ENCODE measurements around the gene CENPP.

- TF ChIP-seq RAD21 (IDR thresholded peaks at IDR 0.05; ENCODE audit: low read depth) (no peak), EGR1 (IDR thresholded peaks at IDR 0.05) (no peak), MAX (IDR thresholded peaks at IDR 0.05) (no peak), NFIC (IDR thresholded peaks at IDR 0.05) (no peak), CREB1 (IDR thresholded peaks at IDR 0.05; ENCODE audit: low read depth) (no peak), REST (IDR thresholded peaks at IDR 0.05; ENCODE audit: low read depth) (no peak), YY1 (IDR thresholded peaks at IDR 0.05; ENCODE audit: low read depth) (no peak), FOXM1 (IDR thresholded peaks at IDR 0.05; ENCODE audit: borderline replicate concordance, low read depth) (no peak), CEBPB (IDR thresholded peaks at IDR 0.05) (no peak), TAF1 (IDR thresholded peaks at IDR 0.05; ENCODE audit: low read depth) (no peak), ZBTB7A (IDR thresholded peaks at IDR 0.05; ENCODE audit: low read depth) (no peak)
Observed at GRCh38 chr9:92654481-92655301, 328.9 kb downstream of the CENPP start.

All from Ishikawa (cell line).